Measurements from ENCODE around the gene CALCOCO2. TPM values are rescaled to one million over a fixed set of nuclear protein-coding genes. Genes with fewer than 3 reads are reported as not detected.

Gene CALCOCO2
- total RNA-seq, 4 donors from 2014 or later = 104 to 237 (median 132) TPM

GRCh38 chr17:48901241-48901640 lies 70.4 kb downstream of the CALCOCO2 start:
- H3K4me3 ChIP-seq = no peak overlapping the region
- H3K27me3 ChIP-seq = no peaks in the 10 kb centered on the region
- intact Hi-C loops (cut with DNase I; ENCODE audit: low total_unique reads) (no loop called here), in situ Hi-C loops (cut with MboI; ENCODE audit: low sequenced_read_pairs in 4 of 4) (no loop called here)
- H3K36me3 ChIP-seq = peaks cover 0 to 7% of the 10 kb centered on the region in 2 donors
- H3K9me3 ChIP-seq = no peaks in the 10 kb centered on the region
- no peak overlapping the region for H3K27ac ChIP-seq
- no peak for ATAC-seq
- TF ChIP-seq CTCF (IDR thresholded peaks at IDR 0.05 in 4 of 5, conservative IDR thresholded peaks at IDR 0.05 in 1 of 5) (no peak), POLR2A (IDR thresholded peaks at IDR 0.05) (no peak)
- no peaks in the 10 kb centered on the region for H3K4me1 ChIP-seq
- DNase-seq = no peak

GRCh38 chr17:48903401-48903800 lies 72.6 kb downstream of the CALCOCO2 start:
- intact Hi-C loops (cut with DNase I; ENCODE audit: low total_unique reads) (no loop called here), in situ Hi-C loops (cut with MboI; ENCODE audit: low sequenced_read_pairs in 4 of 4) (no loop called here)
- Histone ChIP-seq H3K9me3 (no peaks in the 10 kb centered on the region), H3K4me1 (peaks cover 4 to 7% of the 10 kb centered on the region in 2 donors), H3K36me3 (no peaks in the 10 kb centered on the region), H3K27me3 (no peaks in the 10 kb centered on the region), H3K27ac (no peak overlapping the region), H3K4me3 (no peak overlapping the region)
- DNase-seq (no peak), ATAC-seq (no peak)
- no peak for TF ChIP-seq CTCF (IDR thresholded peaks at IDR 0.05 in 4 of 5, conservative IDR thresholded peaks at IDR 0.05 in 1 of 5)
- no peak for TF ChIP-seq POLR2A (IDR thresholded peaks at IDR 0.05)

- Histone ChIP-seq H3K36me3 (no peaks in the 10 kb centered on the region), H3K4me1 (peaks cover 7 to 12% of the 10 kb centered on the region in 2 donors), H3K9me3 (no peaks in the 10 kb centered on the region), H3K27me3 (no peaks in the 10 kb centered on the region), H3K27ac (no peak overlapping the region), H3K4me3 (no peak overlapping the region)
- DNase-seq = no peak
- TF ChIP-seq POLR2A (IDR thresholded peaks at IDR 0.05) = no peak
- TF ChIP-seq CTCF (IDR thresholded peaks at IDR 0.05 in 4 of 5, conservative IDR thresholded peaks at IDR 0.05 in 1 of 5) = no peak
- no peak for ATAC-seq
- intact Hi-C loops (cut with DNase I; ENCODE audit: low total_unique reads) (no loop called here), in situ Hi-C loops (cut with MboI; ENCODE audit: low sequenced_read_pairs in 4 of 4) (no loop called here)
Observed at GRCh38 chr17:48904428-48904827, 73.6 kb downstream of the CALCOCO2 start.

GRCh38 chr17:48905987-48906515 lies 75.2 kb downstream of the CALCOCO2 start:
- in situ Hi-C loops (cut with MboI; ENCODE audit: low sequenced_read_pairs in 4 of 4) (no loop called here), intact Hi-C loops (cut with DNase I; ENCODE audit: low total_unique reads) (no loop called here)
- H3K4me1 ChIP-seq = peaks cover 19 to 22% of the 10 kb centered on the region in 2 donors
- DNase-seq (no peak), ATAC-seq (no peak)
- no peak overlapping the region for H3K27ac ChIP-seq
- H3K27me3 ChIP-seq = no peaks in the 10 kb centered on the region
- peaks cover 0 to 3% of the 10 kb centered on the region in 2 donors for H3K36me3 ChIP-seq
- H3K4me3 ChIP-seq = no peak overlapping the region
- H3K9me3 ChIP-seq = no peaks in the 10 kb centered on the region
- TF ChIP-seq CTCF (IDR thresholded peaks at IDR 0.05 in 4 of 5, conservative IDR thresholded peaks at IDR 0.05 in 1 of 5) (no peak), POLR2A (IDR thresholded peaks at IDR 0.05) (no peak)

- H3K4me3 ChIP-seq = peak overlapping the region; percentile 68 to 82 (median 70)
- no peaks in the 10 kb centered on the region for H3K9me3 ChIP-seq
- ATAC-seq = peak in 1 of 2 donors; percentile 16
- DNase-seq = no peak
- TF ChIP-seq POLR2A (IDR thresholded peaks at IDR 0.05) = no peak
- TF ChIP-seq CTCF (IDR thresholded peaks at IDR 0.05 in 4 of 5, conservative IDR thresholded peaks at IDR 0.05 in 1 of 5) = no peak
- in situ Hi-C loops (cut with MboI; ENCODE audit: low sequenced_read_pairs in 4 of 4) = no loop called here
- intact Hi-C loops (cut with DNase I; ENCODE audit: low total_unique reads) = loop anchor here (1.0 kb wide), 2 partner anchors 15 to 37 kb away; partner anchors contain the start of genes ATP5MC1 and SNF8
- H3K27ac ChIP-seq = peak overlapping the region; percentile 78 to 86 (median 84)
- peaks cover 19 to 22% of the 10 kb centered on the region in 2 donors for H3K4me1 ChIP-seq
- peaks cover 0 to 8% of the 10 kb centered on the region in 2 donors for H3K36me3 ChIP-seq
- H3K27me3 ChIP-seq = no peaks in the 10 kb centered on the region
Observed at GRCh38 chr17:48907713-48908046, 76.8 kb downstream of the CALCOCO2 start.

All from gastrocnemius medialis (tissue), 4 donors.